H1 (cell line): ENCODE measurements around the gene ZNF565. TPM values are rescaled to one million over a fixed set of nuclear protein-coding genes. Genes with fewer than 3 reads are reported as not detected.

Source experiments
- BACH1 ChIP-seq: IDR thresholded peaks from 2 replicates; pipeline ENCODE4 v1.6.1; 2012; ENCODE audit warnings: low read length, improper control_type of control experiment
- PHF8 ChIP-seq: fragments of 200-600 bp; sonication (generic); conservative IDR thresholded peaks from 2 replicates; pipeline ENCODE4 v1.7.1; 2012; ENCODE audit warnings: low read depth, mild to moderate bottlenecking, inconsistent platforms, low read length, moderate library complexity
- polyA plus RNA-seq, 7 experiments: library from polyadenylated mRNA; depleted of rRNA in 3 of 7; stranded (reverse) in 5 of 7; unstranded in 2 of 7; fragments of >200 nt in 5 of 7; fragments of 200-250 nt in 2 of 7; gene quantifications; 1 replicate in 5 of 7; 2 replicates in 1 of 7; 4 replicates in 1 of 7; pipeline versions ENCODE4 v1.2.1 to v1.2.3, GENCODE V29; 2011 to 2013; ENCODE audit warnings: missing spikeins in 2 of 7, mixed read lengths in 2 of 7
- total RNA-seq: library from RNA; stranded (reverse); fragmentation: NEBNext Ultra II Directional; extraction: Animal tissue kit (Norgen Biotek cat#: 25700); gene quantifications from 2 replicates; pipeline ENCODE4 v1.2.1, GENCODE V29; 2021

The ZNF565 gene
- total and polyA plus RNA-seq, 2 of the 8 experiments (the other 6 are each of a cell fraction or from before 2014, with no cell fraction given), result 0.89 to 3.1 TPM

DNA sequence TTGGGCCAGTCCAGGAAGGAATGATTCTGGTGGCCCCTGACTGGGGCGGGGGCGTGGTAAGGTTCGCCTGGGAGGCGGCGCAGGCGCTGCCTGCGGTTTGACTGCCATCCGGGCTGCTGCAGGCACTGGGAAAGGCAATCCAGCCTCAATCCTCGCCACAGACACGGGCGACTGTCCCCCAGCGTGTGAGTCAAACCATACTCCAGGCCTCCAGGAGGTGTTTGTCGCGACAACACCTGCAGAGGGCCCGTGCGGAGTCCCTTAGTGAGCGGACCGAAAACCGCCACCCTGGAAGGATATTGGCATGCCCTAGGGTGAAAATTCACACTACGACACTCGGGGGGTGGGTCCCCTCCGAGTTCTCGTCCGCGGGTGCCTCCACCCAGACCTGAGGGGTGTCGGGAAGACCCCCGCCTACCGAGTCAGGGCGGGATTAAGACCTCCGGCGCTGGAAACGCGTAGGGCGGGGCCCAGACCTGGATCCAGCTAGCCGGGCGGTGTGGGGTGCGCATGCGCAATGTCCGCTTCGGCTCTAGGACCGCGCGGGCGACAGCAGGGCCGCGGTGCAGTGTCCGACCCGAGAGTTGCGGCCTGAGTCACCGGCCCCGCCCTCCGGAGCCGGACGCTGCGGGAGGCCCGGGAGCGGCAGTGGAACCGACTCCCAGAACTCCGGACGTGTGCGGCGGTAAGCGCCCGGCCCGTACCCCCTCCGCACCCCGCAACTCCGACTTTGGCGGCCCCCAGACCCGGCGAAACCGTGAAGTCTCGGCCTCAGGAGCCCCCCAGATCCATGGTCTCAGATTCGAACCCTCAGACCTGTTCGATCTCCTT, 74.8 kb downstream of the ZNF565 start, which contains the start of gene CAPNS1 (continued):
- TF ChIP-seq PHF8 (no peak), BACH1 (peak; percentile 67)
- TF ChIP-seq, all 59 proteins: peak for 19
